PFSK-1 (cell line): Measurements from ENCODE around the gene PROK1.

Source experiments
- POLR2AphosphoS5 ChIP-seq: IDR thresholded peaks from 2 replicates; pipeline ENCODE4 v1.6.1; 2012; ENCODE audit warnings: low read depth, mild to moderate bottlenecking, control low read depth, low read length, moderate library complexity
- SIN3A ChIP-seq: IDR thresholded peaks from 2 replicates; pipeline ENCODE4 v1.6.1; 2012; ENCODE audit warnings: mild to moderate bottlenecking, low read length, moderate library complexity, borderline replicate concordance; ENCODE audit not compliant: insufficient read depth
- TAF1 ChIP-seq: IDR thresholded peaks from 2 replicates; pipeline ENCODE4 v1.6.1; 2012; ENCODE audit warnings: low read length, control low read depth, borderline replicate concordance; ENCODE audit not compliant: insufficient read depth

DNA sequence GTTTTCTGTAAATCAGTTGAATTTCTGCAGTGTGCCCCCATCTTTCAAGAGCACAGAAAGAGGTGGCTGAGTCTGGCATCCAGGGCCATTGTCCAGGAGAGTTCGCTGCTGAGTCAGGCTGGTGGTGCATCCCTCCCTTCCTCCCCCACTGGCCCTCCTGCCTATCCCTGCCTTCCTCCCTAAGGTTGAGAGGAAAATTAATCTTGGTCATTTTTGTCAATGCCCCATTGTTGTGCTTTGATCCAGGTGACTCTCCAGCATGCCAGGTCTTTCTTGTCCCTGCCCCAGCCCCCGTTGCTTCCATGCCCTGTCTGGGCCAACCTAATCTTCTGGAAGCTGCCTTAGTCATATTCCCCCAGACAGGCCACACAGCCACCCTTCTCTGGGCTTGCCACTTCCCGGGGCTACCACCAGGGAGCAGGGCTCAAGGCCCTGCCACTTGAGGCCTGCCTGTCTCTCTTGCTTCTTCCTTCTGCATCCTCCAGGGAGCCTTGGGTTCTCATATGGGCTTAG lies 26.6 kb downstream of the PROK1 start:
- no peak for TF ChIP-seq POLR2AphosphoS5
- TF ChIP-seq TAF1: no peak
- no peak for TF ChIP-seq SIN3A
